Pancreas (tissue), 10 donors: Measurements from ENCODE around the gene PNMT. TPM values are rescaled to one million over a fixed set of nuclear protein-coding genes. Genes with fewer than 3 reads are reported as not detected.

ENCODE experiments used
- ATAC-seq, 4 donors: fragments of 200-7000 bp; cut with Tn5 transposase; one replicate each; pipeline versions ENCODE4 v1.8.0 to v1.9.1; 2020; ENCODE audit warnings: mild to moderate bottlenecking in 4 of 4, moderate library complexity in 4 of 4
- DNase-seq, 6 donors: peaks; one replicate each; pipeline ENCODE4 v3.0.0-alpha.2; 2020
- FAIRE-seq: peaks from 2 replicates; lab custom pipeline; 2012; peaks lifted over from hg19 to GRCh38; lab: Jason Lieb, UNC
- H3K27ac ChIP-seq, 4 donors: fragments of 200-600 bp; sonication (generic); 1 replicate in 3 of 4; 2 replicates in 1 of 4; pipeline versions ENCODE4 v1.5.0 to v1.8.0; 2020
- H3K27me3 ChIP-seq, 4 donors: fragments of 200-600 bp; one replicate each; pipeline ENCODE4 v1.8.0; 2021
- H3K36me3 ChIP-seq, 3 donors: fragments of 200-600 bp; sonication (generic) in 1 of 3; one replicate each; pipeline versions ENCODE4 v1.5.0 to v1.8.0; 2020 to 2021
- H3K4me1 ChIP-seq, 3 donors: fragments of 200-600 bp; one replicate each; pipeline ENCODE4 v1.8.0; 2021
- H3K4me3 ChIP-seq, 4 donors: fragments of 200-600 bp; sonication (generic) in 2 of 4; one replicate each; pipeline versions ENCODE4 v1.5.0 to v1.8.0; 2020 to 2021
- H3K9me3 ChIP-seq, 4 donors: fragments of 200-600 bp; one replicate each; pipeline ENCODE4 v1.8.0; 2021
- CTCF ChIP-seq, 4 donors: fragments of 200-600 bp; sonication (generic) in 3 of 4; IDR thresholded peaks; one replicate each; pipeline versions ENCODE4 v1.5.0 to v1.8.0; 2021; ENCODE audit warnings: antibody characterized with exemption in 4 of 4
- WGBS, 2 donors: extraction: QIAGEN DNeasy Blood & Tissue Kit; methylation state at CpG; one replicate each; pipeline ENCODE4 v1.1.7; 2013; 5-methylcytosine and 5-hydroxymethylcytosine counted together
- intact Hi-C, 3 donors: fragments of 100-400 bp; cut with DNase I; formaldehyde crosslinking; loops; one replicate each; pipeline versions ENCODE4 v1.11.1 to v1.14.2; 2022
- polyA plus RNA-seq, 2 donors: library from polyadenylated mRNA; stranded (reverse); fragments of 200-250 nt; gene quantifications; one replicate each; pipeline ENCODE4 v1.2.3, GENCODE V29; 2013
- total RNA-seq, 6 donors: library from RNA; stranded (reverse); fragmentation: NEBNext Ultra II Directional in 4 of 6; extraction: Animal tissue kit (Norgen Biotek cat#: 25700) in 4 of 6; gene quantifications; one replicate each; pipeline versions ENCODE4 v1.2.1 to v1.2.4, GENCODE V29; 2021 to 2023
- donor health status: healthy with polysubstance abuse.
- donor health status: DM: no; HTN: no; CAD: no; lungs with moderate emphysema.
- donor health status: DM: no; HTN: no; CAD: no.
- donor health status: control.
- donor health status: control.
- donor health status: Bipolar disorder and iron deficiency.
- donor health status: DM: yes; HTN: yes; CAD: no.
- donor health status: DM: no; HTN: no; CAD: no.
- donor health status: DM: no; HTN: no; CAD: no.
- donor health status: DM: yes; HTN: yes; CAD: no.

PNMT gene
- total and polyA plus RNA-seq, 8 donors: 0.16 to 11.7 (median 0.64) TPM; not detected in 3

GRCh38 chr17:39639566-39640458 is 28.4 kb upstream of the PNMT start:
- Histone ChIP-seq H3K27me3 (no peaks in the 10 kb centered on the region), H3K27ac (no peak overlapping the region), H3K4me1 (peaks cover 6 to 33% (median 14%) of the 10 kb centered on the region in 3 donors), H3K36me3 (no peaks in the 10 kb centered on the region), H3K9me3 (no peaks in the 10 kb centered on the region), H3K4me3 (no peak overlapping the region)
- ATAC-seq (no peak), DNase-seq (no peak), FAIRE-seq (no peak)
- intact Hi-C loops: no loop called here
- TF ChIP-seq CTCF (IDR thresholded peaks at IDR 0.05): no peak
- 83 to 85% methylated on average over 11 of the region's 11 CpGs for WGBS, 2 donors

DNA sequence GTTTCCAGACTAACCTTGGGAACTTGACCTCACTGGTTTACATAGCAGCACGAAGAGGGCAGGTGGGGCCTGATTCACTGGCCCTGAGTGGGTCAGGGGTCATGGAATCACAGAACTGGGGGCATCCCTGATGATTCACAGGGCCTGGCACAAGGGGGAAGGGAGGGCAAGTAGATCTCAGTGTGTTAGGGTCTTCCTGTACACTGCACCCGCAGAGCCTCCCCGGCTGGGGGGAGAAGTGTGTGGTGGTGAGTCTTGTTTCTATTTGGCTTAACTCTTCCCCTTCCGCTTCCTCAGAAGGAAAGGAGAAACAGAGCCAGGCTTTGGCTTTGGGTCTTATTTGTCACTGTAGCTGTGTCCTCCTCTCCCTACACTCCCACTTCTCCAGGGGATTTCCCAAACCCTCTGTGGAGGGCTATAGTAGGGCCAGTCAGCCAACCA is 27.6 kb upstream of the PNMT start:
- FAIRE-seq: no peak
- intact Hi-C loops: no loop called here
- TF ChIP-seq CTCF (IDR thresholded peaks at IDR 0.05): no peak
- Histone ChIP-seq H3K4me3 (no peak overlapping the region), H3K4me1 (peaks cover 6 to 33% (median 14%) of the 10 kb centered on the region in 3 donors), H3K27ac (no peak overlapping the region), H3K9me3 (no peaks in the 10 kb centered on the region), H3K36me3 (no peaks in the 10 kb centered on the region), H3K27me3 (no peaks in the 10 kb centered on the region)
- ATAC-seq: no peak
- DNase-seq: no peak
- WGBS, 2 donors: 41 to 51% methylated on average over 4 of the region's 4 CpGs

DNA sequence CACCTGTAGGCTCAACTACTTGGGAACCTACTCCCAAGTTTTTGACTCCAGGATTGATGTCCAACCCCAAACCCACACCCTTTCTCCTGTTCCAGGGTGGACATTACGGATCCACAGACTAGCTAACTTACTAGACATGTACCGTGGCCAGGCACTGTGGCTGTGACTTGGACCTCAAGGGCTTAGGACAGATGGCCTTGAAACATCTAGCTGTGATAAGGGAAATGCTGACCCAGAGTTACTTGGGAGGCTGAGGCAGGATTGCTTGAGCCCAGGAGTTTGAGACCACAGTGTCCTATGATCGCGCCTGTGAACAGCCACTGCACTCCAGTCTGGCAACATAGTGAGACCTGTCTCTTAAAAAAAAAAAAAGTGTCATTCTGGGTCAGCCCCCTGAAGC is 27.2 kb upstream of the PNMT start:
- ATAC-seq: no peak
- H3K27ac ChIP-seq: no peak overlapping the region
- intact Hi-C loops: no loop called here
- no peaks in the 10 kb centered on the region for H3K27me3 ChIP-seq
- H3K9me3 ChIP-seq: no peaks in the 10 kb centered on the region
- no peak for DNase-seq
- TF ChIP-seq CTCF (IDR thresholded peaks at IDR 0.05): no peak
- FAIRE-seq: no peak
- H3K4me3 ChIP-seq: no peak overlapping the region
- H3K36me3 ChIP-seq: no peaks in the 10 kb centered on the region
- peaks cover 5 to 30% (median 13%) of the 10 kb centered on the region in 3 donors for H3K4me1 ChIP-seq
- 76% methylated on average over 4 of the region's 4 CpGs for WGBS, 2 donors

DNA sequence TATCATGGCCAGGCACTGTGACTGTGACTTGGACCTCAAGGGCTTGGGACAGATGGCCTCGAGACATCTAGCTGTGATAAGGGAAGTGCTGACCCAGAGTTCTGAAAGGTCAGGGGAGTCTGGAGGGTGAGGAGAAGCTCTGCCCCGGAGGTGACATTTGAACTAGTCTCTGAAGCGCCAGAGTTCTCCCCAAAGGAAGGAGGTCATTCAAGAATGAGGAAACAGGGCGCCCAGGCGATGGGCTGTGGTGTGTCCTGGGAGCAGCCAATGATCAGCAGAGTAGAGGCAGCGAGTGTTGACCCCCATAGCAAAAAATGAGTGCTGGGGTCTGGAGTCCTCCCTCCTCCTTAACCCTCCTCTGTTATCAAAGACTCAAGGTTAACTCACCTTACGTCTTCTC is 26.4 kb upstream of the PNMT start:
- Histone ChIP-seq H3K27me3 (no peaks in the 10 kb centered on the region), H3K27ac (no peak overlapping the region), H3K36me3 (no peaks in the 10 kb centered on the region), H3K4me3 (no peak overlapping the region), H3K4me1 (peaks cover 0 to 24% (median 10%) of the 10 kb centered on the region in 3 donors), H3K9me3 (no peaks in the 10 kb centered on the region)
- WGBS, 2 donors: 67 to 69% methylated on average over 7 of the region's 7 CpGs
- DNase-seq (no peak), FAIRE-seq (no peak), ATAC-seq (no peak)
- TF ChIP-seq CTCF (IDR thresholded peaks at IDR 0.05): no peak
- intact Hi-C loops: no loop called here
